ENCODE results near the gene PIK3R3.

Gene PIK3R3

GRCh38 chr1:46130121-46130520 lies 2.3 kb downstream of the PIK3R3 start:
- no peak for TF ChIP-seq CTCF (IDR thresholded peaks at IDR 0.05; ENCODE audit: insufficient read depth, low read depth, low read length, missing control alignments)
- peak overlapping the region; percentile 100 for H3K4me3 ChIP-seq (ENCODE audit: low read depth, low read length)

DNA sequence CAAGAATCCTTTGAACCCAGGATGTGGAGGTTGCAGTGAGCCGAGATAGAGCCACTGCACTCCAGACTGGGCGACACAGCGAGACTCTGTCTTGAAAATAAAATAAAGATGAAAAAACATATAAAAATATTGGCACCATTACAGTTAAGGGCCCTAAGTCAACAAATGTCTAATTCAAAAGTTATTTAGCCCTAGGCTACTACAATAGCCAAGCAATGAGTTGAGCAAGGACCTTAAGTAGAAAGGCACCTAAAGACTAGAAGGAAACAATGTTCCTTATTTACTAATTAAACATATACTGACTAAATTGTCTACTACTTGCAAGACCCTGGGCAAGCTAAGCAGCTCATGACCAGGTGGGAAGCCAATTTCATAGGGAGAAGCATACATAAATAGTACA lies 4.1 kb downstream of the PIK3R3 start:
- no peak for DNase-seq (ENCODE audit: low read depth)
- TF ChIP-seq CTCF (IDR thresholded peaks at IDR 0.05; ENCODE audit: insufficient read depth, low read depth, low read length, missing control alignments): no peak

More at GRCh38 chr1:46130121-46130520, 2.3 kb downstream of the PIK3R3 start:
- DNase-seq (ENCODE audit: low read depth): no peak

DNA sequence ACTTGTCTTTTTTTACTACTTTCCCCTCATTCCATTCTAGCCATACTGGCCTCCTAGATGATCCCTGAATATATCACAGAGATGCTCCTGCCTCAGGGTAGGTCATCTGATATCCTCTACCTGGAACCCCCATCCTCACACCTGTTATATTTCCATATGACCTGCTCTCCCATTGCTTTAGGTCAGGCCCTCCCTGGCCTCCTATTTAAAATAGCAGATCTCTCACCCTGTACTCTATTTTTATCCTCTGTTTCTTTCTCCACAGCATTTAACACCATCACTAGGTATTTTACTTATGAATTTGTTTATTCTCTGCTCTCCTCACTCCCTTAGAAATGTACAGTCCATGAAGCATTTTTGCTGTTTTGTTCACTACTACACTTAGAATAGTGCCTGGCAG lies 13.6 kb downstream of the PIK3R3 start:
- no peak for DNase-seq (ENCODE audit: low read depth)
- no peak for TF ChIP-seq CTCF (IDR thresholded peaks at IDR 0.05; ENCODE audit: insufficient read depth, low read depth, low read length, missing control alignments)
- H3K4me3 ChIP-seq (ENCODE audit: low read depth, low read length): no peak overlapping the region

More for the DNA sequence above, 4.1 kb downstream of the PIK3R3 start:
- H3K4me3 ChIP-seq (ENCODE audit: low read depth, low read length): no peak overlapping the region

GRCh38 chr1:46117810-46118494 lies 14.5 kb downstream of the PIK3R3 start:
- no peak for DNase-seq (ENCODE audit: low read depth)
- TF ChIP-seq CTCF (IDR thresholded peaks at IDR 0.05; ENCODE audit: insufficient read depth, low read depth, low read length, missing control alignments): no peak
- no peak overlapping the region for H3K4me3 ChIP-seq (ENCODE audit: low read depth, low read length)

GRCh38 chr1:46114925-46115603 lies 17.4 kb downstream of the PIK3R3 start:
- TF ChIP-seq CTCF (IDR thresholded peaks at IDR 0.05; ENCODE audit: insufficient read depth, low read depth, low read length, missing control alignments): no peak
- no peak for DNase-seq (ENCODE audit: low read depth)
- no peak overlapping the region for H3K4me3 ChIP-seq (ENCODE audit: low read depth, low read length)

- no peak for TF ChIP-seq CTCF (IDR thresholded peaks at IDR 0.05; ENCODE audit: insufficient read depth, low read depth, low read length, missing control alignments)
- no peak overlapping the region for H3K4me3 ChIP-seq (ENCODE audit: low read depth, low read length)
- DNase-seq (ENCODE audit: low read depth): no peak
These were observed 18.5 kb downstream of the PIK3R3 start for GRCh38 chr1:46113948-46114347.
